T-helper 22 cell (primary cell): ENCODE data around the gene CYTL1.
"Not testable (repeated sequence)": the region's sequence is repeated elsewhere in the genome, so short reads cannot be mapped to it uniquely, and the experiment has no call there.

ENCODE experiments used
- DNase-seq: peaks from one replicate; pipeline ENCODE4 v3.0.0-alpha.2; 2020; ENCODE audit warnings: low read depth

CYTL1 gene

DNA sequence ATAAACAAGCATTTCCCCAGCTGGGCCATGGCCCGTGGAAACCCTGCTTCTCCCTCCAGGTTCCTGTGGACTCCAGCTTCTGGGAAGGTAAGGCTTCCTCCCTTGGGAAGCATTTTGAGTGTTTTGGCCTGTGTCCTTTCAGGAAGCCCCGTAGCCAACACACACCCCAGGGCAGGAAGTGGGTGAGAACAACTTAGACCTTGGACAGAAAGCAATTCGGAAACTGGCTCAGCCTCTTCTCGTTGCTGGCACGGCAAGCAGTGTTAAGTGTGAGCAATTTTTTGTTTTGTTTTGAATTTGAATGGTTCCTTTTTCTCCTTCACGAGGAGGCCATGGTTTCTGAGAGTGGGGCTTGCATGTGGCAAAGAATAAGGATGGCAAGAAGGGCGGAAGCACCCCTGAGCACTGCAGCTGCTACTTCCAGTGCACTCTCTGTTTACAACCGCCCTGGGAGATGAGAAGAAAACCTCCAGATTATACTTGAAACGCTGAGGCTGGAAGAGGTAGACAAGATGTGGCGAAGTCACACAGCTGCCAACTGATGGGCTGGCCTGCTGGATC lies 14.1 kb upstream of the CYTL1 start:
- no peak for DNase-seq

GRCh38 chr4:5032813-5033212 lies 13.6 kb upstream of the CYTL1 start:
- no peak for DNase-seq

GRCh38 chr4:5030927-5031326 lies 11.7 kb upstream of the CYTL1 start:
- no peak for DNase-seq

DNA sequence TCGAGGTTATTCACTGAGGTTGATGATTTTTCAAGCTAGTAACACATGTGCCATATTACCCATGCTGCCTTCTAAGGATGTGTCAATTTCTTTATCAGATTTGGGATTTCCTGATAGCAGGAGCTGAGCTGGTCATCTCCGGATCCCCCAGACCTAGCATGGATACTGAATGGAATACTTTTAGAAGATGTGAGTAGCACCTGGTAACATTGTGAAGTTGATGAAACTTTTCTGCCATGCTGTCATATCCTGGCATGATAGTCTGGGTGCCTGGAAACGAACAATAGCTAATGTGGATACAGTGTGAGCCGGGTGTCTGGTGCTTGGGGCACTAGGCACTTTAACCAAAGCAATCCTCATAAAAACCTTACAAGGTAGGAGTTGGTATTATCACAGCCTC lies 11.0 kb upstream of the CYTL1 start:
- DNase-seq: no peak

- no peak for DNase-seq
Measured at GRCh38 chr4:5029447-5029846, 10.2 kb upstream of the CYTL1 start.

GRCh38 chr4:5028480-5028879 lies 9.2 kb upstream of the CYTL1 start:
- no peak for DNase-seq

- DNase-seq: no peak
Measured at GRCh38 chr4:5027346-5027745, 8.1 kb upstream of the CYTL1 start.

DNA sequence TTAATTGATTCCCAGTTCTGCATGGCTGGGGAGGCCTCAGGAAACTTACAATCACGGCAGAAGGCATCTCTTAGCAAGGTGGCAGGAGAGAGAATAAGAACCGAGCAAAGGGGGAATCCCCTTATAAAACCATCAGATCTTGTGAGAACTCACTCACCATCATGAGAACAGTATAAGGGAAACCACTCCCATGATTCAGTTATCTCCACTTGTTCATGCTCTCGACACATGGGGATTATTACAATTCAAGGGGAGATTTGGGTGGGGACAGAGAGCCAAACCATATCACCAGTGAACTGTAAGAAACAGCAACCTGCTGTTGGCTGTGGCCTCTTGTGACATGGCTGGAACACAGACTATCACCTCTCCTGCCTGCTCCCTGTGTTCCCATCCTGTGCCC lies 7.1 kb upstream of the CYTL1 start:
- DNase-seq: no peak

- no peak for DNase-seq
Measured at GRCh38 chr4:5024673-5025072, 5.4 kb upstream of the CYTL1 start.

DNA sequence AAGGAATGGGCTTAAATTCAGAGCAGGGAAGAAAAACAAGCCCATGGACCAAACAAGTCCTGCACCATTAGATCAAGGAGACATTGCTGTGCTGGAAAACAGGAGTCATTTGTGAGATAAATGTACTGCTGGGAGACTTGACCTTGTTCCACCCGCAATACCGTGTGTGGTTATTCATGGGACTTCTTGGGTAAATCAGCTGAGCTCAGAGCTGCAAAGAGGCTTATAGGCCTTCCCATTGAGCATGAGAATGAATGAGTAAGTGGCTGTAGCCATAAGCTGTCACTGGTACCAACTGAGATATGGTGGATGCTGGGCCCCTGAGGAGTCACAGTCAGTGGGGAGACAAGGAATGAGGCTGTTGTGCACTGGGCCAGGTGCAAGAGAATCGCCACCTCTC lies 2.3 kb upstream of the CYTL1 start:
- no peak for DNase-seq

GRCh38 chr4:5020341-5020740 lies 1.1 kb upstream of the CYTL1 start:
- DNase-seq: no peak

DNA sequence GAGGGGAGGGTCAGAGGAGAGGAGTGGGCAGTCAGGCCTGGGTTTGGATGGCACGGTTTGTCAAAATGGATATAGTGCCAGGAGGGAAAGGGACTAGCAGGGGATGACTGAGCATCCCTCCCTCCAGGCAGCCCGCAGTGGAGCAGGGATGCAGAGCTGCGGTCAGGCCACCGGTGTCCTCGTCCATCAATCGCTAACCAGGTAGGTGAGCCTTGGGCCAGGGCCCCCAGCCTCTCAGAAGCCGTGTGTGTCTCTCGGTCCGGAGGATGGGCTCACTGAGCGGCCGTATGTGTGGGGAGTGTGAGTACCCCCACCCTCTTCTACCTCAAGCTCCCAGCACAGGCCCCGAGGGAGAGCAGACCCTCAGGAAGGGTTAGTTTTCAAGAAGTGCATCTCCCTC lies 538 bp upstream of the CYTL1 start:
- DNase-seq: no peak

DNA sequence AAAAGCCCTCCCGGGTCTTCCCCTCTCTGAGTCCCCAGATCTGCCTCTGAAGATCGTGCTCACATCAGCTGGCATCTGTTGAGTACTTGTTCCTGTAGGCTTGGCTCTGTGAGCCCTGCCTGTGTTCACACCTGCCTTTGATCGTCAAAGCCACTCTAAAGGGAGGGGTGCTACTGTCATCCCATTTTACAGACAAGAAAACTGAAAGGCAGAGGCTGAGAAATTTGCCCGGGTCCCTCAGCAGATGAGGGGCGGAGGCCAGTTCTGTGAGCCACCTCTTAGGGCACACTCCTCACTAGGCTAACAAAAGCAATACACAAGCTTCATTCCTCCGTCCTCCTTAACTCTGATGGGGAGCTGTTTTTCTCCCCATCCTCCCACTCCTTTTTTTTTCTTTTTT lies 655 bp downstream of the CYTL1 start:
- DNase-seq: no peak

DNA sequence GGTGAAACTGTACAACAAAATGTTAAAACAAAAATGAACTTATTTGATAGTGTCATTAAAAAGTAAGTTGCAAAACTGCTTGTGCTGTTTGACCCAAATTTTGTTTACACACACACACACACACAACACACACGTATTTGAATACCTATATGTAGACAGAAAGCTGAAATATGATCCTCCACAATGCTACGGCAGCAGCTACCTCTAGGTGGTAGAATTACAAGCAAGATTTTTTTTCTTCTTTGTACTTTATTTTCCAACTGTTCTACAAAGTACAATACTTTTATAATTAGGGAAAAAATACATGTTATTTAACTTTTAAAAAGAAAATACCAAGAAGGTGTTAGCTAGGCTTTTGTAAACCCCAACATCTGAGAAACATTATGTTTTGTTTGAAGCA lies 1.2 kb downstream of the CYTL1 start:
- no peak for DNase-seq

- DNase-seq: no peak
Measured at GRCh38 chr4:5014007-5014682, 5.1 kb downstream of the CYTL1 start.

- no peak for DNase-seq
Measured at GRCh38 chr4:5012958-5013357, 6.3 kb downstream of the CYTL1 start.

GRCh38 chr4:5012244-5012898 lies 6.9 kb downstream of the CYTL1 start:
- no peak for DNase-seq

GRCh38 chr4:5010984-5011383 lies 8.3 kb downstream of the CYTL1 start:
- no peak for DNase-seq

DNA sequence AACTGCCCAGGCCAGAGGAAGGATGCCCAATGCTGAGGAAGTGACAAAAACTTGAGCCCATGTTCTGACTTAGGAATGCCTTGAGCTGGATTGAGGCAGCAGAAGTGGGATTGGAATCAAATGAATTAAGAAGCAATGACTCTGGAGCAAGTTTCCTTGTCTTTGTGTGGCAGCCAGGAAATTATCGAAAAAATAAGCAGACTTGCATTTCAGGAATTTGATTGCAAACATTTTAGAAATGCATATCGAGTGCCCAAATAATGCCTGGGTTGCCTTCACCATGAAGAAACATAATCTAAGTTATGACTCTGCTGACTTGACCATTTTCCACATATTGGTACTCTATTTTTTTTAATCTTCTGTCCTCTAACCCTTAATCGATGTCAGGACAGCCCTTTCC lies 9.5 kb downstream of the CYTL1 start:
- no peak for DNase-seq

- not testable (repeated sequence) for DNase-seq
Measured at GRCh38 chr4:5006932-5007331, 12.3 kb downstream of the CYTL1 start.

DNA sequence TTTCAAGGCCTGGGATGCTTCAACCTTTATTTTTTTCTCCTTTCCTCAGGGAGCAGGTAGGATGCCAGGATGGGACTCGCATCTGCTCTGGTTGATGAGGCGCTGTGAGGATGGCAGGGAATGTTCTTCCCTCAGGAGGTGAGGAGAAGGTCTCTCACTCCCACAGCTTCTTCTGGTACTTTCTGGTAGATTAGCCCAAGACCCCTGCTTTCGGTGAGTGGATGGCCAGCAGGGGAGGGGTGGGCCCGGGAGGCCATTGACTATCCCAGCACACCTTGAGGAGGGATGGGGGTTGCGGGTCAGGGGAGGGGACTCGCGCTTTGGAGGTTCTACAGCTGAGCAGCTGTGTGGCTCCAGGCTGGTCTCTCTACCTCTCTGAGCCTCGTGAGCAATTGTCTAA lies 14.8 kb downstream of the CYTL1 start:
- no peak for DNase-seq

DNA sequence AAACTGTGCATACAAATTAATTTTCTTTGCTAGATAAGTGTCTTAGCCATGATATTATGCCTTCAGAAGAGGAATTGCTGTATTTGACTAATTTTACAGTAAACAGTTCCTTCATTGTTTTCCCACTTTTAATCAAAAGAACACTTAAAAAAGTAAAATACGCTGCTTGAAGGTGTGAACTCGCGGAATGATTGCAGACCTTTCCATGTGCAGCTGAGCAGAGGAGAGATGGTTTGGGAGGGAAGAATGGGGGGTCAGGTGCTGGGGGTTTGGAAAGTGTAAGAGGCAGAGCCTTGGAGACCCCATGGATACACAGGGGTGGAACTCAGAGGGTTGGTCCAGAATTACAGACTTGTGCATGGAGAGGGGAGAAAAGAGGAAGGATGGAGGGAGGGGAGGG lies 15.3 kb downstream of the CYTL1 start:
- DNase-seq: no peak

- no peak for DNase-seq
Measured at GRCh38 chr4:5003372-5003857, 15.8 kb downstream of the CYTL1 start.

DNA sequence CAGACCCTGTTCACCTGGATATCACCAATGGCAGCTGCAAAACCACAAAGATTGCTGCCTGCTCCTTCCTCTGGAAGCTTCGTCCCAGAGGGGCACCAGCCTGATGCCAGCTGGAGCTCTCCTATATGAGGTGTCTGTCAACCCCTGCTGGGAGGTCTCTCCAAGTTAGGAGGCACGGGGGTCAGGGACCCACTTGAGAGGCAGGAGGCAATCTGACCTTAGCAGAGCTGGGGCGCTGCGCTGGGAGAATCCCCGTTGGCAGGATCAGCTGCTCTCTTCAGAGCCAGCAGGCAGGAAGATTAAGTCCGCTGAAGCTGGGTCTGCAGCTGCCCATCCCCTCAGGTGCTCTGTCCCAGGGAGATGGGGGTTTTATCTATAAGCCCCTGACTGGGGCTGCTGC lies 17.6 kb downstream of the CYTL1 start:
- DNase-seq: not testable (repeated sequence)
